Measurements from ENCODE around the gene KIRREL3. TPM values are rescaled to one million over a fixed set of nuclear protein-coding genes. Genes with fewer than 3 reads are reported as not detected.

The KIRREL3 gene
- polyA plus RNA-seq, 1 of the 3 experiments (the other 2 are of a cell fraction): 3.7 TPM

GRCh38 chr11:126391970-126392632 is 608.5 kb downstream of the KIRREL3 start:
- 90% methylated on average over 5 of the region's 8 CpGs for WGBS (ENCODE audit: low lambda C conversion rate)
- Histone ChIP-seq H3K9me3 (no peaks in the 10 kb centered on the region), H3K4me2 (no peak overlapping the region), H4K20me1 (ENCODE audit: insufficient read depth) (no peaks in the 10 kb centered on the region), H3K79me2 (ENCODE audit: insufficient read depth) (peaks cover 31% of the 10 kb centered on the region; the same call in 1 of the 2 replicates), H3K9me2 (no peaks in the 10 kb centered on the region), H3K36me3 (replicated peaks in 1 of 2; ENCODE audit: control insufficient read depth in 1 of 2, insufficient read depth in 2 of 2, low read length in 1 of 2) (no peaks in the 10 kb centered on the region), H3F3A (replicated peaks; ENCODE audit: insufficient read depth) (no peaks in the 10 kb centered on the region), H3K27ac (ENCODE audit: low read depth in 2 of 2, low read length in 1 of 2) (peak overlapping the region in 1 of 2 experiments; percentile 39; a peak in 1 of 4 replicates), H2AFZ (ENCODE audit: low read depth) (no peak overlapping the region), H3K4me3 (ENCODE audit: low read depth in 2 of 2, low read length in 1 of 2) (no peak overlapping the region), H3K4me1 (ENCODE audit: control insufficient read depth in 1 of 2, insufficient read depth in 2 of 2, low read depth in 1 of 2, low read length in 1 of 2) (peaks cover 0 to 49% of the 10 kb centered on the region in 2 experiments; a peak in 1 of 4 replicates), H3K9ac (no peak overlapping the region), H3K27me3 (ENCODE audit: insufficient read depth) (no peaks in the 10 kb centered on the region)
- ChIA-PET POLR2A (interaction anchor here (0.9 to 1.2 kb wide), 2 partner anchors 19 to 46 kb away, joined by 3 read pairs; no protein-coding TSS in a partner anchor), CTCF (interaction anchor here (1.0 to 3.1 kb wide), 3 partner anchors 9 to 88 kb away, joined by 3 to 11 read pairs (median 3); no protein-coding TSS in a partner anchor)
- DNase-seq: no peak
- TF ChIP-seq USF1 (IDR thresholded peaks at IDR 0.05; ENCODE audit: borderline replicate concordance, low read depth) (peak; percentile 13; the same call in 1 of the 2 replicates), CTCF (IDR thresholded peaks at IDR 0.05) (peak; percentile 26; the same call in 1 of the 2 replicates), JUND (IDR thresholded peaks at IDR 0.05) (no peak), RAD21 (IDR thresholded peaks at IDR 0.05; ENCODE audit: low read length) (peak; percentile 46)

- no peak for DNase-seq
- Histone ChIP-seq H3K9me2 (no peaks in the 10 kb centered on the region), H3K27me3 (ENCODE audit: insufficient read depth) (no peaks in the 10 kb centered on the region), H4K20me1 (ENCODE audit: insufficient read depth) (no peaks in the 10 kb centered on the region), H3K4me1 (ENCODE audit: control insufficient read depth in 1 of 2, insufficient read depth in 2 of 2, low read depth in 1 of 2, low read length in 1 of 2) (peaks cover 0 to 56% of the 10 kb centered on the region in 2 experiments; a peak in 1 of 4 replicates), H3F3A (replicated peaks; ENCODE audit: insufficient read depth) (no peaks in the 10 kb centered on the region), H2AFZ (ENCODE audit: low read depth) (no peak overlapping the region), H3K79me2 (ENCODE audit: insufficient read depth) (peaks cover 32% of the 10 kb centered on the region; the same call in 1 of the 2 replicates), H3K9ac (no peak overlapping the region), H3K36me3 (replicated peaks in 1 of 2; ENCODE audit: control insufficient read depth in 1 of 2, insufficient read depth in 2 of 2, low read length in 1 of 2) (no peaks in the 10 kb centered on the region), H3K9me3 (no peaks in the 10 kb centered on the region), H3K4me2 (no peak overlapping the region), H3K4me3 (ENCODE audit: low read depth in 2 of 2, low read length in 1 of 2) (no peak overlapping the region), H3K27ac (ENCODE audit: low read depth in 2 of 2, low read length in 1 of 2) (no peak overlapping the region; a peak in 1 of 4 replicates)
- ChIA-PET CTCF (interaction anchor here (3.1 kb wide), 1 partner anchor 81 kb away, joined by 11 read pairs; no protein-coding TSS in a partner anchor), POLR2A (interaction anchor here (1.2 kb wide), 1 partner anchor 18 kb away, joined by 3 read pairs; no protein-coding TSS in a partner anchor)
- 88% methylated on average over 7 of the region's 7 CpGs for WGBS (ENCODE audit: low lambda C conversion rate)
- TF ChIP-seq USF1 (IDR thresholded peaks at IDR 0.05; ENCODE audit: borderline replicate concordance, low read depth) (no peak), NRF1 (IDR thresholded peaks at IDR 0.05; ENCODE audit: low read depth, low read length) (no peak), JUND (IDR thresholded peaks at IDR 0.05) (no peak), FOXJ3 (CRISPR knock-in tag; IDR thresholded peaks at IDR 0.05) (no peak), IRF3 (IDR thresholded peaks at IDR 0.05; ENCODE audit: low read depth, low read length) (no peak), PBX3 (IDR thresholded peaks at IDR 0.05) (no peak), EZH2phosphoT487 (IDR thresholded peaks at IDR 0.05; ENCODE audit: borderline replicate concordance, low read depth) (no peak), RAD21 (IDR thresholded peaks at IDR 0.05; ENCODE audit: low read length) (no peak), POLR2AphosphoS5 (IDR thresholded peaks at IDR 0.05; ENCODE audit: low read depth, low read length) (no peak), EP300 (IDR thresholded peaks at IDR 0.05; ENCODE audit: borderline replicate concordance in 1 of 2, low read depth in 1 of 2, low read length in 1 of 2) (no peak), SMC3 (IDR thresholded peaks at IDR 0.05; ENCODE audit: low read depth, low read length) (no peak), USF2 (IDR thresholded peaks at IDR 0.05; ENCODE audit: borderline replicate concordance, low read depth, low read length) (no peak), MAX (IDR thresholded peaks at IDR 0.05; ENCODE audit: low read depth) (no peak), CHD2 (IDR thresholded peaks at IDR 0.05; ENCODE audit: low read length, partially characterized antibody) (no peak), TCF12 (IDR thresholded peaks at IDR 0.05) (no peak), ELF1 (IDR thresholded peaks at IDR 0.05) (no peak)
Measured at GRCh38 chr11:126391286-126391954, 609.1 kb downstream of the KIRREL3 start.

Data from SK-N-SH (cell line).